Measurements from ENCODE around the gene PCSK5. TPM values are rescaled to one million over a fixed set of nuclear protein-coding genes. Genes with fewer than 3 reads are reported as not detected.

Gene PCSK5
- polyA plus RNA-seq, 3 donors: 4.8 to 13.0 (median 7.1) TPM

DNA sequence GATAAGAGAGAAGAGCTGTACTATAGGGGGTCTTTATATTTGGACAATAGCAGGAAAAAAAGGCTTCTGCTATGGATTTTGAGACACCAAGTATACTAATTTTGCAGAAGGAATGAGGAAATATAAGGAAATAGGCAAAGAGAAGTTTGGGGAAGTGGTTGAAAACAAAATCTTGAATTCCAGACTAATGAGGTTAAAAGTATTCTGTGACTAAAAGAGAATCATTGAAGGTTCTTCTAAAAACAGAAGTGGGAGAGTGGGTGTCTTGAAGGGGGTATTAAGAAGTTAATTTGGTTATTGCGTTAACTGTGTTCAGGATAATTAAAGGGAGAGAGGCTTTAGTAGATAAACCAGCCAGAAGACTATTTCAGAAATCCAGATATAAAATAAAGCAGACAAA lies 355.0 kb downstream of the PCSK5 start:
- peak overlapping the region in 4 of 7 donors; percentile 15 to 55 (median 40) for H3K27ac Mint-ChIP-seq

DNA sequence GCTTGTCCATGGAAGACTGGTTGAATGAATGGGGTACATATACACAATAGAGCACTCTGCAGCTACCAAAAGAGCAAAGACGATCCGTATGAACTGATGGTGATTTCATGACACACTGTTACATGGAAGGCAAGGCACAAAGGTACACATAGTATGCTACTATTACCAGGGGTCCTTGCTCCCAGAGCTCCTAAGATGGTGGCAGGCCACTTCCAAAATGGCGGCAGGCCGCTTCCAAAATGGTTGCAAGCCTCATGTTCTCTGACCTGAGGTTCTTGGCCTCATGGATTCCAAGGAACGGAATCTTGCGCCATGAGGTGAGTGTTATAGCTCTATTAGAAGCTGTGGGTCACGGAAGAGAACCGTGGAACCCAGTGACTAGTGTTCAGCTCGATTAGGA lies 356.2 kb downstream of the PCSK5 start:
- Mint-ChIP-seq H3K9me3 (peaks cover 0 to 3% (median 0%) of the 10 kb centered on the region in 7 donors), H3K36me3 (no peaks in the 10 kb centered on the region), H3K27me3 (ENCODE audit: low read depth in 3 of 3) (no peaks in the 10 kb centered on the region), H3K4me1 (peaks cover 19% of the 10 kb centered on the region), H3K4me3 (no peak overlapping the region), H3K27ac (peak overlapping the region in 1 of 7 donors; percentile 64)
- no peak overlapping the region for H3K4me3 ChIP-seq (replicated peaks in 1 of 3; ENCODE audit: low read depth in 2 of 3, low read length in 3 of 3)
- WGBS (ENCODE audit: insufficient coverage): 99% methylated on average over 7 of the region's 9 CpGs
- no peak for DNase-seq
- no peak overlapping the region for H3K9ac ChIP-seq (ENCODE audit: insufficient read depth, low read length, poor library complexity, severe bottlenecking)
- no peaks in the 10 kb centered on the region for H4K20me1 ChIP-seq (ENCODE audit: insufficient read depth, low read length)
- H3K27ac ChIP-seq (ENCODE audit: low read depth in 1 of 2, low read length in 2 of 2): no peak overlapping the region
- intact Hi-C loops (cut with micrococcal nuclease): no loop called here
- no peaks in the 10 kb centered on the region for H3K79me2 ChIP-seq (ENCODE audit: insufficient read depth, low read length)
- H3K4me2 ChIP-seq (replicated peaks; ENCODE audit: extremely low read depth, low read length, poor library complexity, severe bottlenecking): no peak overlapping the region
- TF ChIP-seq, protein P1, sequence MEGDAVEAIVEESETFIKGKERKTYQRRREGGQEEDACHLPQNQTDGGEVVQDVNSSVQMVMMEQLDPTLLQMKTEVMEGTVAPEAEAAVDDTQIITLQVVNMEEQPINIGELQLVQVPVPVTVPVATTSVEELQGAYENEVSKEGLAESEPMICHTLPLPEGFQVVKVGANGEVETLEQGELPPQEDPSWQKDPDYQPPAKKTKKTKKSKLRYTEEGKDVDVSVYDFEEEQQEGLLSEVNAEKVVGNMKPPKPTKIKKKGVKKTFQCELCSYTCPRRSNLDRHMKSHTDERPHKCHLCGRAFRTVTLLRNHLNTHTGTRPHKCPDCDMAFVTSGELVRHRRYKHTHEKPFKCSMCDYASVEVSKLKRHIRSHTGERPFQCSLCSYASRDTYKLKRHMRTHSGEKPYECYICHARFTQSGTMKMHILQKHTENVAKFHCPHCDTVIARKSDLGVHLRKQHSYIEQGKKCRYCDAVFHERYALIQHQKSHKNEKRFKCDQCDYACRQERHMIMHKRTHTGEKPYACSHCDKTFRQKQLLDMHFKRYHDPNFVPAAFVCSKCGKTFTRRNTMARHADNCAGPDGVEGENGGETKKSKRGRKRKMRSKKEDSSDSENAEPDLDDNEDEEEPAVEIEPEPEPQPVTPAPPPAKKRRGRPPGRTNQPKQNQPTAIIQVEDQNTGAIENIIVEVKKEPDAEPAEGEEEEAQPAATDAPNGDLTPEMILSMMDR (IDR thresholded peaks at IDR 0.05): no peak
- H2AFZ ChIP-seq (ENCODE audit: insufficient read depth, low read depth, low read length, poor library complexity, severe bottlenecking): no peak overlapping the region
- peaks cover 15 to 20% of the 10 kb centered on the region in 2 donors for H3K4me1 ChIP-seq (ENCODE audit: control insufficient read depth in 1 of 2, insufficient read depth in 2 of 2, low read length in 2 of 2)
- H3K27me3 ChIP-seq (ENCODE audit: control insufficient read depth in 2 of 2, insufficient read depth in 2 of 2, low read length in 2 of 2): no peaks in the 10 kb centered on the region
- no peaks in the 10 kb centered on the region for H3K9me3 ChIP-seq (replicated peaks in 1 of 2; ENCODE audit: control insufficient read depth in 1 of 2, insufficient read depth in 1 of 2, low read length in 2 of 2)
- H3K36me3 ChIP-seq (replicated peaks in 1 of 2; ENCODE audit: control insufficient read depth in 1 of 2, insufficient read depth in 2 of 2, low read length in 2 of 2): no peaks in the 10 kb centered on the region

More for the DNA sequence above, 355.0 kb downstream of the PCSK5 start:
- Histone ChIP-seq H3K4me1 (ENCODE audit: control insufficient read depth in 1 of 2, insufficient read depth in 2 of 2, low read length in 2 of 2) (peaks cover 15 to 20% of the 10 kb centered on the region in 2 donors), H3K9me3 (replicated peaks in 1 of 2; ENCODE audit: control insufficient read depth in 1 of 2, insufficient read depth in 1 of 2, low read length in 2 of 2) (no peaks in the 10 kb centered on the region), H3K79me2 (ENCODE audit: insufficient read depth, low read length) (no peaks in the 10 kb centered on the region), H3K27me3 (ENCODE audit: control insufficient read depth in 2 of 2, insufficient read depth in 2 of 2, low read length in 2 of 2) (no peaks in the 10 kb centered on the region), H4K20me1 (ENCODE audit: insufficient read depth, low read length) (no peaks in the 10 kb centered on the region), H3K27ac (ENCODE audit: low read depth in 1 of 2, low read length in 2 of 2) (peak overlapping the region in 1 of 2 donors; percentile 6), H3K4me2 (replicated peaks; ENCODE audit: extremely low read depth, low read length, poor library complexity, severe bottlenecking) (no peak overlapping the region), H2AFZ (ENCODE audit: insufficient read depth, low read depth, low read length, poor library complexity, severe bottlenecking) (no peak overlapping the region), H3K36me3 (replicated peaks in 1 of 2; ENCODE audit: control insufficient read depth in 1 of 2, insufficient read depth in 2 of 2, low read length in 2 of 2) (no peaks in the 10 kb centered on the region), H3K9ac (ENCODE audit: insufficient read depth, low read length, poor library complexity, severe bottlenecking) (no peak overlapping the region), H3K4me3 (replicated peaks in 1 of 3; ENCODE audit: low read depth in 2 of 3, low read length in 3 of 3) (no peak overlapping the region)
- TF ChIP-seq, protein P1 (IDR thresholded peaks at IDR 0.05): no peak
- H3K27me3 Mint-ChIP-seq (ENCODE audit: low read depth in 3 of 3): peaks cover 0 to under 1% (median 0%) of the 10 kb centered on the region in 3 donors
- no peaks in the 10 kb centered on the region for H3K36me3 Mint-ChIP-seq
- WGBS (ENCODE audit: insufficient coverage): no CpG with 5 or more reads among the region's 1 CpG
- peaks cover 0 to 3% (median 0%) of the 10 kb centered on the region in 7 donors for H3K9me3 Mint-ChIP-seq
- peaks cover 19% of the 10 kb centered on the region for H3K4me1 Mint-ChIP-seq
- intact Hi-C loops (cut with micrococcal nuclease): no loop called here
- peak; percentile 3 to 20 (median 5) for DNase-seq
- peak overlapping the region in 1 of 2 donors; percentile 44 for H3K4me3 Mint-ChIP-seq
